B cell (primary cell): ENCODE data around the gene HTR1D. TPM values are rescaled to one million over a fixed set of nuclear protein-coding genes. Genes with fewer than 3 reads are reported as not detected.

Experiments used
- ATAC-seq: fragments of 200-7000 bp; cut with Tn5 transposase; one replicate; pipeline ENCODE4 v1.10.0; 2021; ENCODE audit warnings: low read depth, mild to moderate bottlenecking, moderate number of reproducible peaks, moderate library complexity
- CTCF ChIA-PET: fragments of 350-600 bp; sonication (Branson Sonifier 250); formaldehyde crosslinking; loops from one replicate; lab custom pipeline; 2021; ENCODE audit warnings: antibody characterized with exemption, inconsistent platforms; lab: Charles Lee
- POLR2A ChIA-PET: fragments of 350-600 bp; sonication (Branson Sonifier 250); formaldehyde crosslinking; loops from one replicate; lab custom pipeline; 2021; ENCODE audit warnings: antibody characterized with exemption; lab: Charles Lee
- DNase-seq: peaks from one replicate; pipeline ENCODE4 v3.0.0; 2013
- H2AFZ ChIP-seq: 2 replicates; pipeline ENCODE4 v1.6.1; 2012; ENCODE audit warnings: mild to moderate bottlenecking, low read depth, low read length; ENCODE audit not compliant: insufficient read depth, poor library complexity, severe bottlenecking
- H3K27ac ChIP-seq, 2 donors: 1 replicate in 1 of 2; 2 replicates in 1 of 2; pipeline ENCODE4 v1.5.1; 2012 to 2013; ENCODE audit warnings: low read length in 2 of 2, mild to moderate bottlenecking in 2 of 2, moderate library complexity in 1 of 2
- H3K27me3 ChIP-seq, 4 experiments: fragments of 200-600 bp in 1 of 4; sonication (generic) in 1 of 4; replicated peaks in 1 of 4; 1 replicate in 2 of 4; 2 replicates in 2 of 4; pipeline versions ENCODE4 v1.6.1 to v1.7.0; 2013 to 2016; ENCODE audit warnings: low read length in 3 of 4, mild to moderate bottlenecking in 2 of 4, mixed read lengths in 1 of 4, moderate library complexity in 1 of 4; ENCODE audit not compliant: insufficient read depth in 4 of 4, control insufficient read depth in 3 of 4; ENCODE audit errors: control extremely low read depth in 1 of 4
- H3K36me3 ChIP-seq, 2 experiments: replicated peaks in 1 of 2; 1 replicate in 1 of 2; 2 replicates in 1 of 2; pipeline versions ENCODE4 v1.6.1 to v1.7.1; 2013; ENCODE audit warnings: low read length in 1 of 2; ENCODE audit not compliant: insufficient read depth in 2 of 2, control insufficient read depth in 1 of 2; ENCODE audit errors: control extremely low read depth in 1 of 2, extremely low read depth in 1 of 2
- H3K4me1 ChIP-seq, 2 donors: fragments of 200-600 bp in 1 of 2; sonication (generic) in 1 of 2; 1 replicate in 1 of 2; 2 replicates in 1 of 2; pipeline versions ENCODE4 v1.5.1 to v1.6.1; 2013 to 2017; ENCODE audit warnings: low read length in 2 of 2; ENCODE audit not compliant: control insufficient read depth in 2 of 2, insufficient read depth in 2 of 2
- H3K4me2 ChIP-seq: replicated peaks from 2 replicates; pipeline ENCODE3; 2012; ENCODE audit warnings: mild to moderate bottlenecking, low read depth, low read length; ENCODE audit not compliant: poor library complexity, severe bottlenecking
- H3K4me3 ChIP-seq, 5 experiments: fragments of 200-600 bp in 1 of 5; sonication (generic) in 1 of 5; 1 replicate in 3 of 5; 2 replicates in 2 of 5; pipeline versions ENCODE4 v1.5.1 to v1.7.0; 2011 to 2016; ENCODE audit warnings: low read length in 4 of 5, mild to moderate bottlenecking in 4 of 5, low read depth in 2 of 5, control low read depth in 1 of 5, moderate library complexity in 1 of 5; ENCODE audit not compliant: insufficient read depth in 1 of 5; ENCODE audit errors: control extremely low read depth in 1 of 5, extremely low read depth in 1 of 5
- H3K79me2 ChIP-seq: fragments of 200-600 bp; sonication (generic); one replicate; pipeline ENCODE4 v1.6.0; 2016; ENCODE audit warnings: low read length; ENCODE audit not compliant: control insufficient read depth, insufficient read depth
- H3K9ac ChIP-seq: fragments of 200-600 bp; sonication (generic); 2 replicates; pipeline ENCODE4 v1.6.1; 2017; ENCODE audit warnings: mild to moderate bottlenecking, low read length, moderate library complexity
- H3K9me3 ChIP-seq, 3 donors: one replicate each; pipeline versions ENCODE4 v1.6.1 to v1.7.1; 2013; ENCODE audit warnings: low read length in 2 of 3; ENCODE audit not compliant: control insufficient read depth in 2 of 3, insufficient read depth in 1 of 3; ENCODE audit errors: control extremely low read depth in 1 of 3
- H4K20me1 ChIP-seq: 2 replicates; pipeline ENCODE4 v1.6.0; 2012; ENCODE audit warnings: mild to moderate bottlenecking, low read length; ENCODE audit not compliant: insufficient read depth, control insufficient read depth, poor library complexity, severe bottlenecking
- H3K27ac Mint-ChIP-seq: one replicate; pipeline ENCODE4 v1.8.0; 2021; ENCODE audit warnings: mixed read lengths
- H3K27me3 Mint-ChIP-seq: one replicate; pipeline ENCODE4 v1.8.0; 2021; ENCODE audit warnings: mixed read lengths
- H3K4me1 Mint-ChIP-seq: one replicate; pipeline ENCODE4 v1.8.0; 2021; ENCODE audit warnings: mixed read lengths
- H3K4me3 Mint-ChIP-seq: one replicate; pipeline ENCODE4 v1.8.0; 2021; ENCODE audit warnings: mixed read lengths
- H3K9me3 Mint-ChIP-seq: one replicate; pipeline ENCODE4 v1.8.0; 2022; ENCODE audit warnings: mixed read lengths; ENCODE audit not compliant: insufficient read depth
- EZH2 ChIP-seq: IDR thresholded peaks from 2 replicates; pipeline ENCODE4 v1.6.1; 2012; ENCODE audit warnings: borderline replicate concordance, low read depth, mild to moderate bottlenecking, moderate library complexity, low read length; ENCODE audit not compliant: insufficient read depth, poor library complexity, severe bottlenecking
- WGBS: methylation state at CpG from one replicate; pipeline ENCODE4 v1.1.5; 2013; ENCODE audit warnings: missing lambda C conversion rate; ENCODE audit not compliant: insufficient coverage; 5-methylcytosine and 5-hydroxymethylcytosine counted together
- intact Hi-C: fragments of 100-400 bp; cut with micrococcal nuclease; formaldehyde crosslinking; loops from one replicate; pipeline ENCODE4 v1.10.0; 2022
- polyA plus RNA-seq: library from polyadenylated mRNA; depleted of rRNA; stranded (reverse); fragments of >200 nt; gene quantifications from 2 replicates; pipeline ENCODE4 v1.2.3, GENCODE V29; 2012
- total RNA-seq, 2 donors: library from RNA; stranded (reverse); fragments of 120-200 nt in 1 of 2; gene quantifications; 1 replicate in 1 of 2; 2 replicates in 1 of 2; pipeline versions ENCODE4 v1.2.3 to v1.2.4, GENCODE V29; 2013 to 2022
- TF ChIP-seq, protein P1 (sequence below): fragments of 200-600 bp; IDR thresholded peaks from one replicate; pipeline ENCODE4 v1.8.0; 2022; ENCODE audit warnings: antibody characterized with exemption, mild to moderate bottlenecking

HTR1D gene
- total and polyA plus RNA-seq, 2 donors (not counting 1 experiment from before 2014, with no cell fraction given) = not detected

DNA sequence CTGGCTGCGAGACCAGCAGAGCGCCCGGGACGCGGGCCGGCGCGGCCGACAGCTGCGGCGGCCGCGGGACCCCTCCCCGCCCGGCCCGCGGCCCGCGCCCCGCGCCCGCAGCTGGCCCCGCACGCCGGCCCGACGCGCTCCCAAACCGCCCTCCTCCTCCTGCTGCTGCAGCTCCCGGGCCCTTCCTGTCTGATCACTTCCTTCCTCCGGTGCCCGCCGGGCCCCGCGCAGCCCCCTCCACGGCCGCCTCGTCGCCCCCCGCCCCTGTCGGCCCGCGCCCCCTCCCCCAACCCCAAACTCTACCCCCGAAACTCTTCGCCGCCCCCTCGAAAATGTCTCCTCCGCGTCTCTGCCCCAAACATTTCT is 49.2 kb downstream of the HTR1D start:
- no peaks in the 10 kb centered on the region for H3K36me3 ChIP-seq
- H3K27me3 Mint-ChIP-seq = no peaks in the 10 kb centered on the region
- no peak for DNase-seq
- ATAC-seq = peak; percentile 13
- peaks cover 0 to 6% (median 0%) of the 10 kb centered on the region in 3 donors for H3K9me3 ChIP-seq
- WGBS = under 1% methylated on average over 27 of the region's 49 CpGs
- ChIA-PET POLR2A (interaction anchor here (0.8 to 1.2 kb wide), 3 partner anchors 8 to 176 kb away, joined by 3 to 7 read pairs (median 4); partner anchors contain the start of gene HNRNPR), CTCF (interaction anchor here (1.1 to 2.5 kb wide), 4 partner anchors 12 to 69 kb away, joined by 3 to 23 read pairs (median 12); no protein-coding TSS in a partner anchor)
- TF ChIP-seq EZH2 = no peak
- TF ChIP-seq, protein P1, sequence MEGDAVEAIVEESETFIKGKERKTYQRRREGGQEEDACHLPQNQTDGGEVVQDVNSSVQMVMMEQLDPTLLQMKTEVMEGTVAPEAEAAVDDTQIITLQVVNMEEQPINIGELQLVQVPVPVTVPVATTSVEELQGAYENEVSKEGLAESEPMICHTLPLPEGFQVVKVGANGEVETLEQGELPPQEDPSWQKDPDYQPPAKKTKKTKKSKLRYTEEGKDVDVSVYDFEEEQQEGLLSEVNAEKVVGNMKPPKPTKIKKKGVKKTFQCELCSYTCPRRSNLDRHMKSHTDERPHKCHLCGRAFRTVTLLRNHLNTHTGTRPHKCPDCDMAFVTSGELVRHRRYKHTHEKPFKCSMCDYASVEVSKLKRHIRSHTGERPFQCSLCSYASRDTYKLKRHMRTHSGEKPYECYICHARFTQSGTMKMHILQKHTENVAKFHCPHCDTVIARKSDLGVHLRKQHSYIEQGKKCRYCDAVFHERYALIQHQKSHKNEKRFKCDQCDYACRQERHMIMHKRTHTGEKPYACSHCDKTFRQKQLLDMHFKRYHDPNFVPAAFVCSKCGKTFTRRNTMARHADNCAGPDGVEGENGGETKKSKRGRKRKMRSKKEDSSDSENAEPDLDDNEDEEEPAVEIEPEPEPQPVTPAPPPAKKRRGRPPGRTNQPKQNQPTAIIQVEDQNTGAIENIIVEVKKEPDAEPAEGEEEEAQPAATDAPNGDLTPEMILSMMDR = no peak
- peak overlapping the region; percentile 32 to 69 for H3K27ac ChIP-seq
- peaks cover 25% of the 10 kb centered on the region for H3K4me1 Mint-ChIP-seq
- no peaks in the 10 kb centered on the region for H4K20me1 ChIP-seq
- H2AFZ ChIP-seq = peak overlapping the region; percentile 94
- peak overlapping the region; percentile 95 for H3K9ac ChIP-seq
- intact Hi-C loops = loop anchor here (1.0 to 10.0 kb wide), 3 partner anchors 9 to 377 kb away; partner anchors contain the start of gene KDM1A
- H3K4me2 ChIP-seq = peak overlapping the region; percentile 94
- H3K4me3 Mint-ChIP-seq = peak overlapping the region; percentile 93
- peaks cover 35% of the 10 kb centered on the region for H3K79me2 ChIP-seq
- no peaks in the 10 kb centered on the region for H3K27me3 ChIP-seq
- peak overlapping the region; percentile 68 to 99 (median 80) for H3K4me3 ChIP-seq
- H3K9me3 Mint-ChIP-seq = no peaks in the 10 kb centered on the region
- H3K4me1 ChIP-seq = peaks cover 19 to 23% of the 10 kb centered on the region in 2 donors
- peak overlapping the region; percentile 89 for H3K27ac Mint-ChIP-seq
